ENCODE results near the gene TAX1BP1.
"Not testable (repeated sequence)": the region's sequence is repeated elsewhere in the genome, so short reads cannot be mapped to it uniquely, and the experiment has no call there.

The TAX1BP1 gene

DNA sequence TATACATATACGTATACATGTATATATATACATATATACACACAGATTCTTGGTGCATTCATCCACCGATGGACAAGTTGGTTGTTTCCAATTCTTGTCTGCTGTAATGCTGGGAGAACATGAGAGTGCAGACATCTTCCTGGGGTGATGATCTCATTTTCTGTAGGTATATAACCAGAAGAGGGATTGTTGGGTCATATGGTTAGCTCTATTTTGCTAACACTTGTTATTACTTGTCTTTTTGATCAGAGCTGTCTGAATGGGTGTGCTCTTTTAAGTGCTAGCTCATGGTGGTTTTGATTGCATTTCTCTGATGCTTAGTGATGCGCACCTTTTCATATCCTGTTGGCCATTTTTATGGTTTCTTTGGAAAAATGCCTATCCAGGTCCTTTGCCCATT, 106.4 kb downstream of the TAX1BP1 start:
- no peak for DNase-seq (ENCODE audit: low read depth)
- no peak overlapping the region for H3K4me3 ChIP-seq (ENCODE audit: low read depth, low read length)
- TF ChIP-seq, protein P1, sequence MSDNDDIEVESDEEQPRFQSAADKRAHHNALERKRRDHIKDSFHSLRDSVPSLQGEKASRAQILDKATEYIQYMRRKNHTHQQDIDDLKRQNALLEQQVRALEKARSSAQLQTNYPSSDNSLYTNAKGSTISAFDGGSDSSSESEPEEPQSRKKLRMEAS (IDR thresholded peaks at IDR 0.05; ENCODE audit: low read depth, low read length) = no peak
- TF ChIP-seq, protein P2, sequence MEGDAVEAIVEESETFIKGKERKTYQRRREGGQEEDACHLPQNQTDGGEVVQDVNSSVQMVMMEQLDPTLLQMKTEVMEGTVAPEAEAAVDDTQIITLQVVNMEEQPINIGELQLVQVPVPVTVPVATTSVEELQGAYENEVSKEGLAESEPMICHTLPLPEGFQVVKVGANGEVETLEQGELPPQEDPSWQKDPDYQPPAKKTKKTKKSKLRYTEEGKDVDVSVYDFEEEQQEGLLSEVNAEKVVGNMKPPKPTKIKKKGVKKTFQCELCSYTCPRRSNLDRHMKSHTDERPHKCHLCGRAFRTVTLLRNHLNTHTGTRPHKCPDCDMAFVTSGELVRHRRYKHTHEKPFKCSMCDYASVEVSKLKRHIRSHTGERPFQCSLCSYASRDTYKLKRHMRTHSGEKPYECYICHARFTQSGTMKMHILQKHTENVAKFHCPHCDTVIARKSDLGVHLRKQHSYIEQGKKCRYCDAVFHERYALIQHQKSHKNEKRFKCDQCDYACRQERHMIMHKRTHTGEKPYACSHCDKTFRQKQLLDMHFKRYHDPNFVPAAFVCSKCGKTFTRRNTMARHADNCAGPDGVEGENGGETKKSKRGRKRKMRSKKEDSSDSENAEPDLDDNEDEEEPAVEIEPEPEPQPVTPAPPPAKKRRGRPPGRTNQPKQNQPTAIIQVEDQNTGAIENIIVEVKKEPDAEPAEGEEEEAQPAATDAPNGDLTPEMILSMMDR (IDR thresholded peaks at IDR 0.05; ENCODE audit: low read depth, low read length) = no peak
- no peak for TF ChIP-seq MYC (IDR thresholded peaks at IDR 0.05; ENCODE audit: low read depth, low read length)
- no peak for TF ChIP-seq POLR2A (IDR thresholded peaks at IDR 0.05; ENCODE audit: extremely low read depth, insufficient read length)

DNA sequence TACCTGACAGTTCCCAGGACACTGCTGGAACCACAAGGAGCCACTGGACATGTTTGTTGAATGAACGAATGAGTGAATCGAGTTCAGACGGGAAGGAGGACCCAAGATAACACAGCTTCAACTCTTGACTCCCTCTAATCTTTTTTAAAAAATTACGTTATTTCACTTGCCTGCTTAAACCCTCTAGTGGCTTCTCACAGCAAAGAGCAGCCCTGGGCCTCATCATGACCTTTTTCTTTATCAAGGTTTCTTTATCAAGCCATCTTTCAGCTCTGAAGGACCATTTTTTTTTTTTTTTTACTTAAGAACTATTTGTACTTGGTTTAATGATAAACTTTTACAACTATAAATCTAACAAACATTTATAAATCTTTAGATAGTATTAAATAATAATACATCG, 110.6 kb downstream of the TAX1BP1 start:
- no peak overlapping the region for H3K4me3 ChIP-seq (ENCODE audit: low read depth, low read length)
- DNase-seq (ENCODE audit: low read depth) = no peak
- TF ChIP-seq MYC (IDR thresholded peaks at IDR 0.05; ENCODE audit: low read depth, low read length) = no peak
- TF ChIP-seq POLR2A (IDR thresholded peaks at IDR 0.05; ENCODE audit: extremely low read depth, insufficient read length) = no peak
- TF ChIP-seq, protein P1 (IDR thresholded peaks at IDR 0.05; ENCODE audit: low read depth, low read length) = no peak
- TF ChIP-seq, protein P2 (IDR thresholded peaks at IDR 0.05; ENCODE audit: low read depth, low read length) = no peak

DNA sequence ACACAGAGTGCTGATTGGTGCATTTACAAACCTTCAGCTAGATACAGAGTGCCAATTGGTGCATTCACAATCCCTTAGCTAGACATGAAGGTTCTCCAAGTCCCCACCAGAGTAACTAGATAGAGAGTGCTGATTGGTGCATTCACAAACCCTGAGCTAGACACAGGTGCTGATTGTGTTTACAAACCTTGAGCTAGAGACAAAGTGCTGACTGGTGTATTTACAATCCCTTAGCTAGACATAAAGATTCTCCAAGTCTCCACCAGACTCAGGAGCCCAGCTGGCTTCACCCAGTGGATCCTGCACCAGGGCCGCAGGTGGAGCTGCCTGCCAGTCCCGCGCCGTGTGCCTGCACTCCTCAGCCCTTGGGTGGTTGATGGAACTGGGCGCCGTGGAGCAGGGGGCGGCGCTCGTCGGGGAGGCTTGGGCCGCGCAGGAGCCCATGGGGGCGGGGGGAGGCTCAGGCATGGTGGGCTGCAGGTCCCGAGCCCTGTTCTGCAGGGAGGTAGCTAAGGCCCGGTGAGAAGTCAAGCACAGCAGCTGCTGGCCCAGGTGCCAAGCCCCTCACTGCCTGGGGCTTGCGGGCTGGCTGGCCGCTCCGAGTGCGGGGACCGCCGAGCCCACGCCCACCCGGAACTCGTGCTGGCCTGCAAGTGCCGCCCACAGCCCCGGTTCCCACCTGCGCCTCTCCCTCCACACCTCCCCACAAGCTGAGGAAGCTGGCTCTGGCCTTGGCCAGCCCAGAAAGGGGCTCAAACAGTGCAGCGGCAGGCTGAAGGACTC, 116.9 kb downstream of the TAX1BP1 start:
- not testable (repeated sequence) for DNase-seq (ENCODE audit: low read depth); H3K4me3 ChIP-seq (ENCODE audit: low read depth, low read length)

DNA sequence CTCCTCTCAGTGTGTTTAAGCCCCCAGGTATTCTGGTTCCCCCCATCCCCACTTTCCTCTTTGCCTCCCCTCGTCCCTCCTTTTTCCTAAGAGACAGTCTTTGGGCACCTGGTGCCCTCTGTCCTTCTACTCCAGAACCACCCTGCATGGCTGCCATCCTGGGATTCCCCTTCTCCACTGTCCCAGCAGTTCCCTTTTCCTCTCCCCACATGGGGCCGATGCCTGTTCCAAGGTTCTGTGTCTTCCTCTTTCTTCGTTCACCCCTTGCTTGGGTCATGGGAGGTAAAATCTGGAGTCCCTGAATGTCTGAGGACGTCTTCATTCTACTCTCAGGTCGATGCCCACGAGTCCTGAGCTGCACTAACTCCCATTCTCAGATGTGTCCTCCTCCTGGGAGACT, 120.8 kb downstream of the TAX1BP1 start:
- H3K4me3 ChIP-seq (ENCODE audit: low read depth, low read length) = no peak overlapping the region
- no peak for TF ChIP-seq MYC (IDR thresholded peaks at IDR 0.05; ENCODE audit: low read depth, low read length)
- no peak for TF ChIP-seq POLR2A (IDR thresholded peaks at IDR 0.05; ENCODE audit: extremely low read depth, insufficient read length)
- TF ChIP-seq, protein P1 (IDR thresholded peaks at IDR 0.05; ENCODE audit: low read depth, low read length) = no peak
- TF ChIP-seq, protein P2 (IDR thresholded peaks at IDR 0.05; ENCODE audit: low read depth, low read length) = no peak
- no peak for DNase-seq (ENCODE audit: low read depth)

DNA sequence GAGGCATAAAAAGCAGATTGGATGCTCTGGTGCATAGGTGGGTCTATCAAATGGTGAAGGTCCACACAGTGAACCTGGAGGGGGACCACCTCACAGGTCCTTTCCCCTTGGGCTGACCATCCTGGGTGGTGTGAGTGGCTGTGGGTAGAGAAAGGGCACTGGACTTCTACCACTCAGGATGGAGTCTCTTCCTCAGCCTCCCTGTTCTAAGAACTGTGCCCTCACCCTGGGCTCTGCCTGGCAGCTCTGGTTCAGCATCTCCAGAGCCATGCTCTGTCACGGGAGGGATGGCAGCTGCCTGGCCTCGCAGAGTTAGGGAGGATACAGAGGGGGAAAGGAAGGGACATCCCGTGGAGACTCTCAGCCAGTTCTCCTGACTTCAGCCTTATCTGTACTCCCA, 121.8 kb downstream of the TAX1BP1 start:
- no peak for TF ChIP-seq POLR2A (IDR thresholded peaks at IDR 0.05; ENCODE audit: extremely low read depth, insufficient read length)
- TF ChIP-seq, protein P2 (IDR thresholded peaks at IDR 0.05; ENCODE audit: low read depth, low read length) = no peak
- TF ChIP-seq, protein P1 (IDR thresholded peaks at IDR 0.05; ENCODE audit: low read depth, low read length) = no peak
- TF ChIP-seq MYC (IDR thresholded peaks at IDR 0.05; ENCODE audit: low read depth, low read length) = no peak
- no peak for DNase-seq (ENCODE audit: low read depth)
- H3K4me3 ChIP-seq (ENCODE audit: low read depth, low read length) = no peak overlapping the region

DNA sequence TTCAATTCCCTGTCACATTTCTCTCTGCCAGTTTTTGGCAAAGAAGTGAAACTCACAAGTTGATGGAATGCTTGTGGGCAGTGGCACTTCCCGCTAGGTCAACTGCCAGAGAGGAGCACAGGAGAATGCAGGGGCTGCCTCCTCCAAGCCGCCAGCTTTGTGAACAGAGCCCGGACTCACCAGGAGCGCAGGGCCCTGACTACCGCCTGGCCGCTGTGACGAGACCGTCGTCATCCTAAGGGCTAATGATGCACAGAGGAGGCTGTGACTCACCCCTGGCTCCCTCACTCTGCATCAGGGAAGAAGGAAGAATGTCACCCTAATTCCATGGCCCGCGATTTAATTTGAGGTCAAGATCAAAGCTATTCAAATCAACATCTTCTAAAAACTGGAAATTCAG, 123.9 kb downstream of the TAX1BP1 start:
- DNase-seq (ENCODE audit: low read depth) = no peak
- H3K4me3 ChIP-seq (ENCODE audit: low read depth, low read length) = no peak overlapping the region
- no peak for TF ChIP-seq MYC (IDR thresholded peaks at IDR 0.05; ENCODE audit: low read depth, low read length)
- no peak for TF ChIP-seq POLR2A (IDR thresholded peaks at IDR 0.05; ENCODE audit: extremely low read depth, insufficient read length)

DNA sequence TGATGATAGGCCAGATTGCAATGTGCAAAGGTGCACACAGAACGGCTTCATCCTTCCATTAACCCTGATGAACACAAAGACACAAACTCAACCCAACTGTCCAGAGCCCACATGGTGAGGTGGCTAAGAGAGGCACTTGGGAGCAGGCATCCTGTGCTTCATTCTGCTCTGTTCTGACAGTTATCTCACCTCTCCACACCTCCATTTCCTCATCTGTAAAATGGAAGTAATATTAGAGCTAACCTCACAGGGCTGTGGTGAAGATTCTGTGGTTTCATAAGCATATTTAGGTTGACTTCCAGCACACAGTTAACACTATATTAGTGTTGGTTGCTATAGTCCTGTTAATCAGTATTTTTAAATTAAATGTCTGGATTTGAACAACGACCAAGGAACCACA, 126.3 kb downstream of the TAX1BP1 start:
- DNase-seq (ENCODE audit: low read depth) = no peak
- no peak overlapping the region for H3K4me3 ChIP-seq (ENCODE audit: low read depth, low read length)
- TF ChIP-seq POLR2A (IDR thresholded peaks at IDR 0.05; ENCODE audit: extremely low read depth, insufficient read length) (no peak), MYC (IDR thresholded peaks at IDR 0.05; ENCODE audit: low read depth, low read length) (no peak)
- TF ChIP-seq, protein P1 (IDR thresholded peaks at IDR 0.05; ENCODE audit: low read depth, low read length) = no peak
- TF ChIP-seq, protein P2 (IDR thresholded peaks at IDR 0.05; ENCODE audit: low read depth, low read length) = no peak

All from NB4 (cell line).